ENCODE results near the gene FCER2.

GRCh38 chr19:7731615-7732014, 29.7 kb upstream of the FCER2 start:
- TF ChIP-seq CTCF (IDR thresholded peaks at IDR 0.05; ENCODE audit: low read depth, low read length, missing input control) (no peak), SP1 (IDR thresholded peaks at IDR 0.05) (no peak), TAF1 (conservative IDR thresholded peaks at IDR 0.05) (no peak), ZBTB33 (IDR thresholded peaks at IDR 0.05) (no peak), JUND (IDR thresholded peaks at IDR 0.05) (no peak), MAX (IDR thresholded peaks at IDR 0.05) (no peak), ATF3 (IDR thresholded peaks at IDR 0.05) (no peak), RAD21 (IDR thresholded peaks at IDR 0.05) (no peak), EGR1 (IDR thresholded peaks at IDR 0.05; ENCODE audit: low read depth in 2 of 2) (no peak), GABPA (IDR thresholded peaks at IDR 0.05 in 1 of 2, conservative IDR thresholded peaks at IDR 0.05 in 1 of 2) (no peak), REST (IDR thresholded peaks at IDR 0.05) (no peak)

Data from liver (tissue), 3 donors.